AML-193 (cell line): ENCODE data around the gene MTFP1.
"Not testable (repeated sequence)": the region's sequence is repeated elsewhere in the genome, so short reads cannot be mapped to it uniquely, and the experiment has no call there.

ENCODE experiments used
- DNase-seq, 2 experiments: peaks; one replicate each; lab custom pipeline; 2025; lab: John Stamatoyannopoulos, UW

MTFP1 gene

DNA sequence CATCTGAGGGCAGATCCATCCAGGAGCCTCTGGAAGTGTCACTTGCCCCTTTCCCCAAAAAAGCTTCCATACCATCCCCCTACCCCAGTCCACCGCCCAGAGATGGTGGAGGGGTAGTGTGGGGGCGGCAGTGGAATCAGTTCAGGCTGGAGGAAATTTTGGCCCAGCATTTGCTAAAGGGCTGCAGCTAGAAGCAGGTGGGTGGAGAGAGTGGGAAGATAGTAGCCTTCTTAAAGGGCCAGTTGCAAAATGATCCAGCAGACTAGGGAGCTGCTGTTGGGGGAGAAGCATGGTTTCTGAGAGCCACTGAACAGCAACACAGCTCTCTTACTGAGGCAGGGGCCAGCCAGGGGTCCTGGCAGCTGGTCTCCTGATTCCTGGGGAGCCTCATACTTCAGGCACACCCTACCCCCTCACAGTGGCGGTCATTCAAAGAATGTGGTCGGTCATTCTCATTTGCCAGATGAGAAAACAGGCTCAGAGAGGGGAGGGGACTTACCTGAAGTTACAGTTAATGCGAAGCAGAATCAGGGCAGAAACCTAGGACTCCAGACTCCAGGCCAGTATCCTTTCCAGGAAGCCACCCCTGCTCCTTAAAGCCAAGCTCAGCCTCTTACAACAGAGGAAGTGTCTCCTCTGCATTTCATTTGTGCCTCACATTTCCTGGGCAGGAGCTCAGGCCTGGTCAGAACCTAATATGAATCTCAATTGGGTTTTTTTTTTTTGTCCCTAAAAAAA, 23.4 kb upstream of the MTFP1 start:
- no peak for DNase-seq

DNA sequence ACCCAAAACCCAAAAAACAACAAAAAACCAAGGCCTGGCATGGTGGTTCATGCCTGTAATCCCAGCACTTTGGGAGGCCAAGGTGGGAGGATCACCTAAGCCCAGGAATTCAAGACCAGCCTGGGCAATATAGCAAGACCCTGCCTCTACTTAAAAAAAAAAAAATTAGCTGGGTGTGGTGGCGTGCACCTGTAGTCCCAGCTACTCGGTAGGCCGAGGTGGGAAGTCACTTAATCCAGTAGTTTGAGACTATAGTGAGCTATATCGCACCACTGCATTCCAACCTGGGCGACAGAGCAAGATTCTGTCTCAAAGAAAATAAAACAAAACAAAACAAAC, 22.8 kb upstream of the MTFP1 start:
- not testable (repeated sequence) for DNase-seq

DNA sequence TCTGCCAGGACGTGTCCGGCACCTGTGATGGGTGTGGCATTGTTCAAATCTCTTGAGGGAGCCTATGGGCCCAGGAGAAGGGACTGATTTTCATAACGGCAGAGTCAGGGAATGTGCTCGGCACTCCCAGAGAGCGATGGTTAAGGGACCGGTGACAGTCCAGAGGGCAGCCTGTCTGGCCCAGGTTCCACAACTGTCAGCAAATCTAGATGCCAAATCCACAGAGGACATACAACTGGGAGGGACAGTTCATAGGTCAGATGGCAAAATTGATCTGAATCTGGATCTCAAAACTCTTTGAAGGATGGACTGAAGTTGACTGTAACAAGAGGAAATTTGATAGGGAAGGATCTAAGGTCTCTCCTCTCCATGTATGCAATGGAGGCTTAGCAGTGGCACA, 21.3 kb upstream of the MTFP1 start:
- DNase-seq: no peak

DNA sequence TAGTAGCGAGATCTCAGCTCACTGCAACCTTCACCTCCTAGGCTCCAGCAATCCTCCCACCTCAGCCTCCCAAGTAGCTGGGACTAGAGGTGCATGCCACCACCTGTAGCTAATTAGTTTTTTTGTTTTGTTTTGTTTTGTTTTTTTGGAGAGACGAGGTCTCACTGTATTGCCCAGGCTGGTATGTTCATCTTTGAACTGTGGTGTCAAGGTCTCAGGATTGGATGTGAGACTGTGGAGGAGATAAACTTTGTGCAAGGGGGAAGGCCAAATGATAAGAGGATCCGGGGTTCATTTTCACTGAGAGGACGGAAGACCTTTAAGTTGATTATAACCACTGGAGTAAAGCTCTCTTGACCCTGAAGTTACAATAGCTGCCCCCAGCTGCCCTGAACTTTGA, 19.8 kb upstream of the MTFP1 start:
- no peak for DNase-seq

DNA sequence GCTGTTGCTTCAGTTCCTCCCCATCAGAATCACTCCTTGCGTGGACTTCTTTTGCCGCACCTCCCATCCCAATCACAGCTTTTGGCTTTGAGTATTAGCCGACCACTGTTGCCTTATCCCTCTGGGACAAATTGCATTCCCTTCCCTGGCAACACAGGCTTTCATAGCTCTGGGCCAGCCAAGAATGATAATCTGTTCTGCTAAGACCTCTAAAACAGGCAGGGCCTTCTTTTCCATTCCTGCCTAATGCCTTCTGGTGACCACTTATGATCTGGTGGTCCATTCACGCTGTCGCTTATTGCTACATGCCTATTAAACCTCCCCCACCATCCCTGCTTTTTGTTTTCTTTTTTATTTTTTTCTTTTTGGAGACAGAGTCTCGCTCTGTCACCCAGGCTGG, 19.2 kb upstream of the MTFP1 start:
- no peak for DNase-seq

DNA sequence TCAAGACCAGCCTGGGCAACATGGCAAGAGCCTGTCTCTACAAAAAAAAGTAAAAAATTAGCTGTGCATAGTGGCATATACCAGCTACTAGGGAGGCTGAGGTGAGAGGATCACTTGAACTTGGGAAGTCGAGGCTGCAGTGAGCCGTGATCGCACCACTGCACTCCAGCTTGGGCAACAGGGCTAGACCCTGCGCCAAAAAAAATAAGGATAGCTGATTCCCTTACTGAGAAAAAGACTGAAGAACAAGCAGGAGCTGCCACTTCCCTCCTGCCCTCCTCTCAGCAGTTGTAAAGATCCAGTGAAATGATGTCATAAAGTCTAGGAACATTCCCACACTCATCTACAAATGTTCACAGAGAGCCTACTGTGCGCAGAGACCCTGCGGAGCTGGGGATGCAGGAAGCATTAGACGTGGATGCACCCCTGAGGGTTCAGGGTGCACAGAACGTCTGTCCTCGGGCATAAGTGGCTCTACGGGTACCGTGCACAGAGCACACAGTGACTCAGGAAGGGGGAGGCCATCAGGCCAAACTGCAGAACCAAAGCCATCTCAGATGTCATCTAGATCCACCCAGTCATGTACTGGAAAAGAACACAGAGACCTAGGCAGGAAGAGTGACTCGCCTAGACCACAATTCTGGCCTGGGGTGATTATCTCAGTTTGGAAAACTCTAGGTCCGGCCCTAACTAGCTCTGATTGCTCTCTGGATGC, 17.0 kb upstream of the MTFP1 start:
- DNase-seq: no peak

DNA sequence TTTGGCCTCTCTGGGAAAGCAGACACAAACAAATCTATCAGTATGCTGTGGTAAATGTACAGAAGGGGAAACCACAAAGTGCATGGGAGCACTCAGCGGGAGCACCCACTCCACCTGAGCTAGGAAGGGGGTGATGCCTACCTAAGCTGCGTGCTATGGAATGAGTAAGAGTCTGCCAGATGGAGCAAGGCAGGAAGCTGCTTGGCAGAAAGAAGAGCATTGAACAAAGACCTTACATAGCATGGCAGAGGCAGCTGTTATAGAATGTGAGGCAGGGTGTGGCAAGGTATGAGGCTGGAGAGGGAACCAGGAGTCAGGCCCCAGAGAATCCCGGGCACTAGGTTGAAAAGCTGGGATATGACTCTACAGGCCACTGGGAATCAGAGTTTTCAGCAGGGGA, 13.8 kb upstream of the MTFP1 start:
- DNase-seq: no peak

DNA sequence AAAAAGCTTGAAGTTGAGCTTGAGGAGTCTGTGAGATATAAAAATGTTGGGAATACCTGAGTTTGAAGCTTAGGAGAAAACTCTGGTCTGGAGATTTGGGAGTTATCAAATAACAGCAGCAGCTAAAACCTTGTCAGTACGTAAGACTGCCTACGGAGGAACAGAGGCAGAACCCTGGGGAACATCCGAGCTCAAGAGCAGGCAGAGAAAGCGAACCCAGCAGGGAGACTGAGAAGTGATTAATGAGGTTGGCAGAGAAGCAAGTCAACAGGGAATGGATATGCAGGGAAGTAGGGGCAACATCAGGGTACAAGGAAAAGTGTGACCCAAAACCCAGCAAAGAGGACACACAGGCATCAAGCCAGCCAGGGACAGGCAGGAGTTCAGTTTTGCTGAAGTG, 12.6 kb upstream of the MTFP1 start:
- DNase-seq: no peak

DNA sequence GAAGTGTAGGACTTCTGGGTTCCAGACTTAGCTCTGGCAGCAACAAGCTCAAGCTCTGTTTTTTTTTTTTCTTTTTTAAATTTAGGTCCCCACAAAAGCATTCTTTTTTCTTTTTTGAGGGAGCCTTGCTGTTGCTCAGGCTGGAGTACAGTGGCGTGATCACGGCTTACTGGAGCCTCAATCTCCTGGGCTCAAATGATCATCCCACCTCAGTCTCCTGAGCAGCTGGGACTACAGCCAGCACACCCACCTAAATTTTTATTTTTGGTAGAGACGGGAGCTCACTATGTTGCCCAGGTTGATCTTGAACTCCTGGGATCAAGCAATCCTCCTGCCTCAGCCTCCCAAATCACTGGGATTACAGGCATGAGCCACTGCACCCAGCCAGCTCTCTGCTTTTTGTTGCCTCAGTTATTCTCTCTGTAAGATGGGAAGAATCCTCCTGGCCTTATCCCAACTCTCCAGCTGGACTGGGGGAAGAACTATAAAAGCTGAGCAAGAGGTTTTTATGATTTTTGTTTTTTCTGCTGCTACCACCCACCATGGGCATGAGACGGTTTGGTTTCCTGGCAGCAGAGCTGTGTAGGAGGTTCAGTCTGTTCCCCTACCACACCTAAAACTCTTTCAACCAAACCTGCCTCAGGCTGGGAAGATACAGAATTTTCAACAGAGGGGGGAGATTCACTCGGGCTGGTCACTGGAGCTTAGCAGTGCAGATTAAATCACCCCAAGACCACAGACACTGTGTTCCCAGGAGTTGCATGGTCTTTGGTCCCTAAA, 11.6 kb upstream of the MTFP1 start:
- no peak for DNase-seq

DNA sequence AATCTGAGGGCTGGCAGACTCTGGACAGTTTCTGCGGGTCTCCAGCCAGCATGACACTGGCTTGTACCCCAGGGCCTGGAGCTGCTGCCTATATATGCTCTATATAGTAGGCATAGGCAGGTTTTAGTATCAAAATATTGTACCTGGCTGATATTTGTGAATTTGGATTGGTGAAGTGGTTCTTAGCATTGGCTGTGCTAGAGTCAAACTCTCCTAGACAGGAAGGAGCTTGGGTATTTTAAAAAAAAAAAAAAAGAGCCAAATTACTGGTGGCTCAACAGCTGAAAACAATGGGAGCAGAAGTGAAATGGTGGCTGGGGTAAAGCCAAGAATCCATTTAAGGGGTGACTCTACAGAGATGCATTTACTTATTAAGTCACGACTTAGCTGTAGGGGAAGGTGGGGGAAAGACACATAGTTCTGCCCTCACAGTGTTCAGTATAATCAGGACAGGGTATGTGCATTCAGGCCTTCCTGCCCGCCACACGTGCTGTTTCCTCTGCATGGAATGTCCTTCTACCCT, 11.0 kb upstream of the MTFP1 start:
- no peak for DNase-seq

DNA sequence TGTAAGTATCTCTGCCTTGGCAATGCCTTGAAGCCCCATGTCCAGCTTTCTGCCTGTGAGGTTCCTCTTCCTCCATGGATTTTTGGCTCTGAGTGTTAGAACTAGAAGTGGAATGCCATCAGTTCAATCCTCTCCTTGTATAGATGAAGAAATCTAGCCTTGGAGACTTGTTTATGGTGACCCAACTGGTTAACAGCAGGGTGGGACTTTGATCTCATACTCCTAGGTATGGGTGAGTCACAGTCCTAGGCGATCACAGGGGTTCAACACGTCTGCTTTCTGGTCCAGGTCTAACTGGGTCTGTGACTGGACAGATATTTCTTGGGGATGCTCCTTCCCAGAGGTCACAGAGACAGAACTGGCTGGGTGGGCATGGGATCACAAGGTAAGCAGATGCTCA, 9.2 kb upstream of the MTFP1 start:
- DNase-seq: no peak

DNA sequence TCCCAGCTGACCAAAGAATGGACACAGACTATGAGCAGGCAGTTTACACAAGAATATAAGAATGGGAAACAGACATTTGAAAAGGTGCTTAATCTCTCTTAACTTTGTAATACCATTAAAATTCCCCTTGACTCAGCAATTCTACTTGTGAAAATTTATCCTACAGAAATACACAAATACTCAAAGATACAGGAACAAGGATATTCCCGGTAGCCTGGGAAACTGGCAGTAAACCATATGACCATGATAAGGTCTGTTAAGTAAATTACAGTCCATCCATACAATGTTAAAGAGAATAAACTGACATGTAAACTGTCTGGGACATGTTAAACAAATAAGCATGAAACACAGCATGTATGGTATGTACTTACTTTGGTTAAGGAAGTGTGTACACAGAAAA, 8.7 kb upstream of the MTFP1 start:
- DNase-seq: no peak

DNA sequence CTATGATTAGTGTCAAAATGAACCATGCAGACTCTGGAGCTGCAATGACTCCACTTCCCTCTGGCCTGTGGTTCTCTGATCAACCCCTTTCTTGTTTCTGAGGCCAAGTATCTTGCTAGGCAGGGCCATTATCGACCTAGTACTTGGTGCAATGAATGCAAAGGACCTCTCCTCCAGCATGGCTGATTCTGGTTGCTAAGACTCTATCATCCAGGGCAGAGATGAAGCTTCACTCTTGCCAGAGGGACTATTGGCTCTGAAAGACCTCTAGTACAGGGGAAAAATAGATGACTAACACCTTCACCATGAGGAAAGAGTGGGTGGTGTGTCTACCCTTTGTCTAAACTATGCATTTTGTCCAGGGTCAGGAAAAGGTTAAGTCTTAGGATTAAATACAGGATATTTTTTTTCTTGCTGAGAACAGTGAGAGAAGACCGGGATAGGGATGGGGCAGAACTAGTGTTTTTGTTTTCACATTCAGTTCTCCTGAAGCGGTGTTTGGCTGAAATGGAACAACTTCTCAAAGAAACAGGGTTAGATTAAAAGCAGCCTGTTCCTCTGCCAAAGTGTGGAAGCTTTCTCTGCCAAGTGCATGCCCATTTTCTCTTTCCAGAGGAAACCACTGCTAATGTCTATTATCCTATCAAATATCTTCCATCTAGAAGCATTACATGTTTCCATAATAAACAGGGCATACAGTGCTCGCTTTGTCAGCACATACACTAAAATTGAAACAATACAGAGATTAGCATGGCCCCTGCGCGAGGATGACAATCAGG, 5.0 kb upstream of the MTFP1 start:
- no peak for DNase-seq

DNA sequence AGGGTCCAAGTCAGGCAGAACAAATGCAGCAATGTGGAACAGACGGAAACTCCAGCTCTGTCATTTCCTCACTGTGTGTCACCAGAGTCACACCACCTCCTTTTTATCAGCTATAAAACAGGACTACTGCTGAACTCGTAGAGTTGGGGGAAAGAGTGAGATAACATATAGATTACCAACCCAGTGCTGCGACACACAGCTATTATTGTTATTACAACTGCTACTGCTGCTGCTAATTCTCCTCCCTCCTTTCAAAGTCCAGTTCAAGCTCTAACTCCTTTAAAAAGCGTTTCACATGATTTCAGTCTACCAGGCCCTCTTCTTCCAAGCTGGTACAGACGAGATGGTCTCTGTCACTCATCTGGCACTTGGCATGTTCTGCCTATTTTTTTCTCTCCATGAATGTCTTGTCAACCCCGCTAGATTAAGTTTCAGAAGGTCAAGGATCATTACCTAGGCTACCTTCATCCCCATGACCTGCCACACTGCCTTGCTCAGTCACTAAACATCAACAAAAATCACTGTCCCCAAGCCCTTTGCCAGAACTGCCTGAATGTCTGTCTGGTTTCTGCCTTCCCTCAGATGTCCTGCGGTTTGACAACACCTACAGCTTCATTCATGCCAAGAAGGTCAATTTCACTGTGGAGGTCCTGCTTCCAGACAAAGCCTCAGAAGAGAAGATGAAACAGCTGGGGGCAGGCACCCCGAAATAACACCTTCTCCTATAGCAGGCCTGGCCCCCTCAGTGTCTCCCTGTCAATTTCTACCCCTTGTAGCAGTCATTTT, 3.7 kb upstream of the MTFP1 start:
- no peak for DNase-seq

DNA sequence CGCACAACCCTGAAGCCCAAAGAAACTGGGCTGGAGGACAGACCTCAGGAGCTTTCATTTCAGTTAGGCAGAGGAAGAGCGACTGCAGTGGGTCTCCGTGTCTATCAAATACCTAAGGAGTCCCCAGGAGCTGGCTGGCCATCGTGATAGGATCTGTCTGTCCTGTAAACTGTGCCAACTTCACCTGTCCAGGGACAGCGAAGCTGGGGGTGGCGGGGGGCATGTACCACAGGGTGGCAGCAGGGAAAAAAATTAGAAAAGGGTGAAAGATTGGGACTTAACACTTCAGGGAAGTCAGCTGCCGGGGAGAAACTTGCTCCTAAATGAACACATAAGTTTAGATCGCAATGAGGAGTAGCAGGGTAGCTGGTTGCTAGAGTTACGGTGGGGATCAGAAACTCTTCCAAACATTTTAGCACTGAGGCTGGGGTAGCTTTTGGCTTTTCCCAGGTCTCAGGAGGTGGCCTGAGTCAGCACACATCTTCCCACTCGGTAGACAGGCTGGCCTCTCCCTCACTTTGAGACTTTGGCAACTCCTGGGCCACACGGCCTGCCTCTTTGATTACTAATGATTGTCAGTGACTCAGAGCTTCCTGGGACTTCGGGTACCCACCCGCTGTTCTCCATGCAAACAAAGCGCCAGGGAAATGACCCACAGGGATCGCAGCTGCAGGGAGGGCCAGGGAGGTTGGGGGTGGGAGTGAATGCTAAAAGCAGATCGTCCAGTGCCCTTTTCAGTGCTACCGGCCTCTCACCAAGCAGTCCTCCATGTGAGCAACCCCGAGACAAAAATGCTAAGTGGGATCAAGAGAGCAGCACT, 2.9 kb upstream of the MTFP1 start:
- DNase-seq: peak in 1 of 2 experiments; percentile 16

DNA sequence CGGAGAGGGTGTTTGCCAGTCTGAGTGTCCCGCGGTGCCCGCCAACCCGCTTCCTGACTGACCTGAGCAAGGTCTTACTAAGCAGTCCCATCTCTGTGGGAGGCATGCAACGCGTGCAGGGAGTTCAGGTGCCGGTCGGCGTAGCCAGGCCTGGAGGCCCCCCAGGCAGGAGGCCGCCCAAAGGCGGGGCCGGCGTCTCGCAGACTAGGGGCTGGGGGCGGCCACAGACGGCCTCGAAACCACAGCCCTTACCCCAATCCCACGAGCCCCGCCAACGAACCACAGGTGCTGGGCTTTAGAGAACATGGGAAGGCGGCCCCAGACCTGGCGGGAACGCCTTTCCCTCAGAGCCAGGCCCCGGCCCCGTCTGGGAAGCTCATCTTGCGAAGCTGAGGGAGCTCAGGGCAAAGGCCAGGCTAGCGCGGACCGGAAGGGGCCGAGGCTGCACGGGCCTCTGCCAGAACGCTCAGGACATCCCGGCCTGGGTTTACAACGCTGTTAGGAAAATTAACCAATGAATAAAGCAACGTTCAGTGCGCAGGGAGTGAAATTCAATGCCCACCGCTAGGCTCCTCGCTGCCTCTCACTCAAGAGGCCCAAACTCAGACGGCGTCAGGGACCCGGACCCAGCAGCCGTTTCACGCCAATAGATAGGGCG, 2.1 kb upstream of the MTFP1 start:
- no peak for DNase-seq

DNA sequence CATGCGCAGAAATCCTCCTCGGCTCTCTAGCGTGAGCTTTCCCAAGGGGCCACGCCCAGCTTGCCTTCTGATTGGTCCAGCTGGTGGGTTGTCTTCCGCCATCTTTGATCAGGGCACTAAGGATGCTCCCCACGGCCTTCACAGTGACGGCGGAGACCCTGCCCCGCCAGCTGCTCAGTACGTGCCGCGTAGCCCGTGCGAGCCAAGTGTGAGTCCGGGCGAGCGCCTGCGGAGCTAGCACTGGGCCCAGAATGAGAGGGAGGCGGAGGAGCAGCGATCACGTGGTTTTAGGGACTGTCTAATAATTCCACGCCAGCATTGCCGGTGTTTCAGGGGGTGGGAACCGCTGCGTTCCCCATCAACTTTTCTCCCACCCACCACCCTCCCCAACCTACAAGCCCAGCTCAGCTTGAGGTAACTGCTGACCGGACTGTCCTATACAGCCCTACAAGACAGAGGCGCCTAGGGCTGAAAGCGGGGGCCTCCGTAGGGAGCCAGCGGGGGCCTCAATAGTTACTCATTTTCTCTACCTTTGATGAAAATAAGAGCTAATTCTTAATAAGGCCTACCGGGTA, 1.5 kb upstream of the MTFP1 start:
- DNase-seq: peak; percentile 98 to 99

DNA sequence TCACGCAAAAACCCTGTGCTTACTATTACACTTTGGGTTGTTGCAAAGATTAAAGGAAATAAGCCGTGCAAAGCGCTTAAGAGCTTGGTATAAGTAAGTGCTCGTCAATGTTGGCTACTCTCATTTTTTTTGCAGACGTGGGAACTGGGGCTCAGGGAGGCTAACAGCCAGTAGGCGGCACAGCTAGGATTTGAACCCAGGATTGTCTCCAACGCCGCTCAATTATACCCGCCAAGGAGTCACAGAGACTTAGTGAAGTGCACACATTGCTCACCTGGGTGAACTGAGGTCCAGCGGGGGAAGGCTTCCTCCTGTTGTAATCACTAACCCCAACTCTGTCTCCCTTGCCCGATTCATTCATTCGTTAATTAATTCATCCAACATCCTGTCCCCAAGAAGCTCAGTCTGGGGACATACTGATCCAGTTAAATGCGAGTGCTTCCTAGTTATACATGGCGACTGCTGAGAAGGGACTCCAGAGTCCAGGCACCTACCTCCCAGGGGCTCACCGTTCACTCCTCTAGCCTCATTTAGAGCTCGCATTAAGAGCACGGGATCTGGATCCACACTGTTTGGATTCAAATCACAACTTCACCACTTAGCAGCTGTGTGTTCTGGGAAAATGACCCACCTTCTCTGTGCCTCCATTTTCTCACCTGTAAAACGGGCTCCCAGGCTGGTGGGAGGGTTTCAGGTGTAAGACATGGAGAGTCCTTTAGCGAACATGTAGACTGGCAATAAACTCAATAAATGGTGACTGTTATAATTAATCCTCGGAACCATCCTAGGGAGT, 838 bp upstream of the MTFP1 start:
- DNase-seq: no peak

DNA sequence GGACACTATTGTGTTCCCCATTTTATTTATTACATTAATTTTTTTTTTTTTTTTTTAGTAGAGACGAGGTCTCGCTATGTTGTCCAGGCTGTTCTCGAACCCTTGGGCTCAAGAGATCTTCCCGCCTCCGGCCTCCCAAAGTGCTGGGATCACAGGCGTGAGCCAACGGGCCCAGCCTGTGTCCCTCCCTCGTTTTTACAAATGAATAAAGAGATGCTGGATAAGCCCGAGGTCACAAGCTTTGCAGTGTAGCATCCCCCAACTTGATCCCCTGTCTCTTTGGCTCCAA, 297 bp upstream of the MTFP1 start:
- no peak for DNase-seq
